GM19035 (cell line): ENCODE measurements around the gene ACO2.
"Not testable (repeated sequence)": the region's sequence is repeated elsewhere in the genome, so short reads cannot be mapped to it uniquely, and the experiment has no call there.

ENCODE experiments used
- ATAC-seq: cut with Tn5 transposase; IDR thresholded peaks from one replicate; pipeline ENCODE4 v1.9.1; 2021; ENCODE audit not compliant: unreplicated experiment

Gene ACO2

DNA sequence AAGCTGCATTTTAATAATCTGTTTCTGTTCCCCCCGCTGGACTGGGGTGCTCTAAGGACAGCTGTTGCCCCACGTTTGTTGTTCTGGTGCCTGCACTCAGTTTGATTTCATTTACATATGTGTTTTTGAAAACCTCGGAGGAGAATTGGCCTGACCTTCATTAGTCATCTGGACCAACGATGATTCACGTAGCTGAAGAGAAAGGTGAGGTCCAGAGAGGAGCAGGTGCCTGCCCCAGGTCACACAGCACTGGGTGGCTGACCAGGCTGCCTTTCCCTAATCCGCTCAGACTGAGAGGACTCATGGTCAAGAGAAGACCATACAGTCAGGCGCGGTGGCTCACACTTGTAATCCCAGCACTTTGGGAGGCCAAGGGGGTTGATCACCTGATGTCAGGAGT is 95.6 kb downstream of the ACO2 start:
- no peak for ATAC-seq

DNA sequence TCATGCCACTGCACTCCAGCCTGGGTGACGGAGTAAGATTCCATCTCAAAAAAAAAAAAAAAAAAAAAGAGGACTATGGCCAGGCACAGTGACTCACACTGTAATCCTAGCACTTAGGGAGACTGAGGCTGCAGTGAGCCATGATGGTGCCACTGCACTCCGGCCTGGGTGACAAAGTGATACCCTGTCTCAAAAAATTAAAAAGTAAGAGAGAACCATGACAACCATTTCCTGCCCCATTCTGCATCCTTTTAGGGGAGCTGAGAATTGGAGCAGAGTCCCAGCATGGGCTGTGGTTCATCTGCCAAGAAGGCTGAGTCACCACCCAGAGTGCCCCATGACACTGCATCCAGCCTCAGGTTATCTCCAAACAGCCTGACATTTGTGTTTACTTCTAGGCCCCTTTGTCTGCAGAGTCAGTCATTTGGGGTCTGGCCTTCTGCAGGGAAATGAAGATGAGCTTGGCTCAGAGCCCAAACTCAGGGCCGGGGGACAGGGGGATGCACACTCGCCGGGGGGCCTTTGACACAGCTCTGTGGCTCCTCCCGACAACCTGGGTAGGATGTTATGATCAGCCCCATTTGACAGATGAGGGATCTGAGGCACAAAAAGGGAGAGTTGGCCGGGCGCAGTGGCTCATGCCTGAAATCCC is 96.6 kb downstream of the ACO2 start:
- ATAC-seq, result no peak

DNA sequence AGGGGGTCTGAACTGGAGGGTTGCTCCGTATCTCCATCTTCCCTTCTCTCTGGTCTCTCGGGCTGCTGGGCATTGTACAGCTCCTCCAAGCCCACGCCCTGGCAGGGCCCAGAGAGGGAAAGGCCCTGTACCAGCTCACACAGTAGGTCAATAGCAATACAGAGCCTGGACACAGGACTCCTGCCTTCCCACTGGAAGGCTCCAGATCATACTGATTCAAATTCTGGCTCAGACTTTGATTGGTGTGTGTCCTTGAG is 98.5 kb downstream of the ACO2 start:
- no peak for ATAC-seq

DNA sequence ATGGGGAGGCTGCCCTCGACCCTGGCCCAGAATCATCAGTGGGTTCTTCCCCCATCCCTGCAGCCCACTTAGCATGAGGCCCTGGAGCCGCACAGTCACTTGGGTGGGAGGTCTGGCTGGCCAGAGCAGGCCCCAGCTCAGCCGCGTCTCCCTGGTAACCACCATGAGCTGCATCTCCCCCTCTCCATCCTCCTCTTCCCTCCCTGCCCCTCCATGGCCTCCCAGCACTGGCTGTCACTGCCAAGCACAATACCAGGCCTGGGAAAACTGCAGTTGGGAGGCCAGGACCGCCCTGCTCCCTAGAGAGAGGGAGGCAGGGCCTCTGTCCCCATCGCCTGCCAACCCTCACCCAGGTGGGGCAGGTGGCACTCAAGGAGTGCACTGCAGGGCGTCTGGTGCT is 99.9 kb downstream of the ACO2 start:
- no peak for ATAC-seq

DNA sequence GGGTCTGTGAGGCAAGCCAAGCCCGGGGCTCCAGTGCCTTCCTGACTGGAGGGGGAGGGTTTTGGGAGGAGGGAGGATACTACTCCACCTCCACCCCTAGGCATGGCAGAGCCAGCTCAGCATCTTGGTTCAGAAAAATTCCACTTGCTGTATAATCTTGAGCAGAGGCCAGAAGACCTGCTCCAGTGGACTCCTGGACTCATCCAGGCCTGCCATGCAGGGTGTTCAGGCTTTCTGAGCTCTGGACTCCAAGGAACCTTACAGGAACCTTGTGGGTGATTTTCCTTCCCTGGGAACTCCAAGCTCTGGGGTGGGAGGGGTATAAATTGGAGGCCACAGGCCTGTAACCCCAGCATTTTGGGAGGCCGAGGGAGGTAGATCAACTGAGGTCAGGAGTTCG is 101.3 kb downstream of the ACO2 start:
- no peak for ATAC-seq

DNA sequence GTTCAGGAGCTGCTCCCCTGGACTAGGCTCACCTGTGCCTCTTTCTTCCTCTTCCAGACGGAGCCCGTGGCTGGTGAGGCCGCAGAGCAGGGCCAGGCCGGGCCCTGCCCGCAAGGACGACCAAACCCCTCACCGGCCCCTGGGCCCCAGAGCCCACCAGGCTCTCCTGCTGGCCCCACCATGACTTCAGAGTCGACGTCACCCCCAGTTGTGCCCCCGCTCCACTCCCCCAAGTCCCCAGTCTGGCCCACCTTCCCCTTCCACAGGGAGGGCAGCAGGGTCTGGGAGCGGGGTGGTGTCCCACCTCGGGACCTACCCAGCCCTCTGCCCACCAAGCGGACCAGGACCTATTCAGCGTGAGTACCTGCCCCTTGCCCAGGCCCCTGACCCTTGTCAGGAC is 102.9 kb downstream of the ACO2 start:
- ATAC-seq, result no peak

DNA sequence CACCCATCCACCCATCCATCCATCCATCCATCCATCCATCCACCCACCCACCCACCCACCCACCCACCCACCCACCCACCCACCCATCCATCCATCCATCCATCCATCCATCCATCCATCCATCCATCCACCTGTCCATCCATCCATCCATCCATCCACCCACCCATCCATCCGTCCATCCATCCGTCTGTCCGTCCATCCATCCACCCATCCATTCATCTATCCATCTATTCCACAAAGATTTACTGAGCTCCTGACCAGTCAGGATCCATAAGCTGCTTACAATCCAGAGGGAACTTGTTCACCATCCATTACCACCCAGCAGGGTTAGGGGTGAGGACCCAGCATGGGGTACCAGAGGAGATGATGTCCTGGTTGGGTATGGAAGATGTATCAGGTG is 103.4 kb downstream of the ACO2 start:
- not testable (repeated sequence) for ATAC-seq

DNA sequence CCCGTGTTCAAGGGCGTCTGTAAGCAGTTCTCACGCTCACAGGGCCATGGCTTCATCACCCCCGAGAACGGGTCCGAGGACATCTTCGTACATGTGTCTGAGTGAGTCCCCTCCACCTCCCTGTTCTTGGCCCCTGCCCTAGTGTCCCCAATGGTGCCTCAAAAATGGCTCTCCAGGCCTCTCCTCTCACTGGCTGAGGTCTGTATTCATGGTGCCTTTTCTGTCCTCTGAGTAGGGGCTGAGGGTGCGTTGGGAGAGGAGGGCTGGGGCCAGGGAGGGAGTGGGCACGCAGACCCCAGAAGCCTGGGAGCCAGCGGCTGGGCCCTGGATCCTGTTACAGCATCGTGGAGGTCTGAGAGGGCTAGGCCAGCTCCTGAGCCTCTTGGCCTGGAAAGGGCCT is 104.8 kb downstream of the ACO2 start:
- no peak for ATAC-seq

DNA sequence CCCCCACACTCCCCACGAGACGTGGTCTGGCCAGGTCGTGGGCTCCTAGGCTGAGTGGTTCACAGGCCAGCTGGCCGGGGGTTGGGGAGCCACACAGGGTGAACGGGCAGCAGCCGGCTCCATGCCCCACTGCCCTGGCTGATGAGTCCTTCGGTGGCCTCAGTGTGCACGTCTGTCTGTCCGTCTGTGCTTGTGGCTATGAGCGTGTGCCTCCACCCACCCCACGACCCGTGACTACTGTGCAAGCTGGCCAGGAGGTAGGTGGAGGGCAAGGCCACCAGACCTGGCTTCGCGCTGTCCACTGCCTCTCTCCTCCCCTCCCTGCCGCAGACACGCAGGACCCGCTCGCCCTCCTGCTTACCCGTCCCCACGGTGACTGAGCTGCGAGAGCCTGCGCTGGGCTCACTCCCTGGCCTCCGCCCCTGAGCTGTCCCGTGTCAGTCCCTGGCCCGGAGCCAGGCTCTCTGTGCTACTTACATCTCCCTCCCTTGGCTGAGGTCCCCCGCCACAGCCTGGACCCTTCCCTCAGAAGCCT is 106.0 kb downstream of the ACO2 start:
- no peak for ATAC-seq

DNA sequence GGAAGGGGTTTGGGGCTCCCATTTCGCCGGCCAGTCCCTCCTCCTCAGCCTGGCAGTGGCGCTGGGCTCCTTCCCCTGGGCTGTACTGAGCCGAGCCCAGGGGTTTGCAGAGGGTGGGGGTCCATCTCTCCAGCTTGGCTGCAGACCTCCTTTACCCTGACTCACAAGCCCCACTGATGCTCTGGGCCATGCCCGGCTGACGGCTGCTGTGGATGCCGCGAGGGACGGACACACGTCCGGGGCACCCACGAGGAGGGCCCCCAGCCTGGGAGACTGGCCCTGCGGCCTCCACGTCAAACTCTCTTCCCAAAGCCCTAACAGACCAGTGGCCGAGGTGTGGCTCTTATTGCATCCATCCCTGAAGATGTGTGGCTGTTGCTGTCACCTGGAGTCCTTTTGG is 106.6 kb downstream of the ACO2 start:
- no peak for ATAC-seq

DNA sequence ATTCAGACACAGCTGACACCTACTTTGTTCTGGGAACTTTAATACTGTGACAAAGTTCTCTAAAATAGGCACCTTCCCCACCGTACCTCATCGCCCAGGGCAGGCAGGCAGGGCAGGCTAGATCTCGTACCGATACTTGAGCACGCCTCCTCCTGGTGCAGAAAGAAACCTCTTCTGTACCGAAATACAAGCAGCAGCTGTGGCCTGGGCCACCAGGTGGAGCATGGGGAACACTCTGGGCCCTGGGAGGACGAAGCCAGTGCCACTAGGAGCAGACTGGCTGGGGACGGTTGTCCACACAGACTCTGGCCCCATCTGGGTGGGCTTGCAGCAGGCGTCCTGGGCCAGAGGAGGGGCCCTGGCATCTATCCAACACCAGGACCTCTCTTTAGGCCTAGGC is 108.0 kb downstream of the ACO2 start:
- no peak for ATAC-seq

DNA sequence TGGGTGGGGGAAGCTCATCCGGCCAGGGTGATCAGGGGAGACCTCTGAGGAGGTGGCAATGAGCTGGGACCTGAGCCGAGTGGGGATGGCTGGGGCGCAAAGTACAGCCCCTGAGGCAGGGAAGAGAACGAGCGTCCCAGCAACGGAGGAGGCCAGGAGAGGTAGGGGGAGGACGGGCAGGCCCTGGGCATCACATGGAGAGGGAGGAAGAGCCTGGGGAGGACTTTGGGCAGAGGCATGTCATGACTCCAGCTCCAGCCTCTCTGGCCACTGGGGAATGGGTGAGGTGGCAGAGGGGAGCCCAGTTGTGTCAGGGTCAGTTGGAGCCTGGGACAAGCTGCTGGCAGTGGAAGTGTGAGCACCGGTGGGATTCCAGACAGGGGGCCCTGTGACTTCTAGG is 109.2 kb downstream of the ACO2 start:
- no peak for ATAC-seq
